ENCODE data around the gene SAMD8. TPM values are rescaled to one million over a fixed set of nuclear protein-coding genes. Genes with fewer than 3 reads are reported as not detected.
A peak's percentile ranks its signal among the peaks of the same experiment; 100 is the strongest.

The SAMD8 gene
- 29.6 TPM for total RNA-seq

GRCh38 chr10:75111365-75111906, at the start of gene SAMD8:
Gene SAMD8 (plus strand): TSS chr10:75111656. CDS start chr10:75150529, 38,873 bp downstream.
- peak; percentile 90 for ATAC-seq

DNA sequence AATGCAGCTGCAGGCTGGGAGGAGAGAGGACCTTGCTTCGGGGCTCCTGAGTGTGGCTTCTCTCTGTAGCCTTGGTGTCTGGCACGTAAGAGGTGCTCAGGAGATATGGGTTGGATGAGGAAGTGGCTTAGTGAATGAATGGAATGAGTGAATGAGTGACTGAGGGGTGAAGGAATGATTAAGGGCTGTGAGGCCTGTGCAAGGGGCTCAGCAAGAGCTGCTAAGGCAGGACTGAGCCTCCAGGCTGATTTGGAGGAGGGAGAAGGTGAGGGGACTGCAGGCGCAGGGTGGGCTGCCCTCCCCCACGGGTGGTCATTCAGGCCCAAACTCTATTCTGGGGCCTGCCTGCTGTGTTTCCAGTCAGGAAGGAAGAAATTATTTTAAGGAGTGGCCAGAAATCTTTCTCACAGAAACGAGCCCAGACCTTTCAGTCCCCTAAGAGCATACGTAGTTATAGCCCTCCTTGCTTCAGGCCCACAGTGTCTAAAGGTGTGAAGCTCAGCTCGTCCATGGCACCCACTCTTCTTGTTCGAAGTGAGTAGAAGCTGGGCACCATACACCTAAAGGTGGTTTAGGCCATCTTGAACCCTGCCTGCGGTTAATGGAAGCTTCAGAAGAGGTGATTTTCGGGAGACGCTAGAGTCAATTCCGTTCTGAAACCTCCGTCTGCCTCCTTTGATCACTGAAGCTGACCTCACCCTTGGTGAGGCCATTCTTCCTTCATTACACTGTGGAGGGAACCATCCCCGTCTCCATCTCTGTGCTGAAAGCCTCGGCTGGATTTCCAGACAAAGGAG, 49.5 kb upstream of the SAMD8 start:
- peak; percentile 31 for ATAC-seq

DNA sequence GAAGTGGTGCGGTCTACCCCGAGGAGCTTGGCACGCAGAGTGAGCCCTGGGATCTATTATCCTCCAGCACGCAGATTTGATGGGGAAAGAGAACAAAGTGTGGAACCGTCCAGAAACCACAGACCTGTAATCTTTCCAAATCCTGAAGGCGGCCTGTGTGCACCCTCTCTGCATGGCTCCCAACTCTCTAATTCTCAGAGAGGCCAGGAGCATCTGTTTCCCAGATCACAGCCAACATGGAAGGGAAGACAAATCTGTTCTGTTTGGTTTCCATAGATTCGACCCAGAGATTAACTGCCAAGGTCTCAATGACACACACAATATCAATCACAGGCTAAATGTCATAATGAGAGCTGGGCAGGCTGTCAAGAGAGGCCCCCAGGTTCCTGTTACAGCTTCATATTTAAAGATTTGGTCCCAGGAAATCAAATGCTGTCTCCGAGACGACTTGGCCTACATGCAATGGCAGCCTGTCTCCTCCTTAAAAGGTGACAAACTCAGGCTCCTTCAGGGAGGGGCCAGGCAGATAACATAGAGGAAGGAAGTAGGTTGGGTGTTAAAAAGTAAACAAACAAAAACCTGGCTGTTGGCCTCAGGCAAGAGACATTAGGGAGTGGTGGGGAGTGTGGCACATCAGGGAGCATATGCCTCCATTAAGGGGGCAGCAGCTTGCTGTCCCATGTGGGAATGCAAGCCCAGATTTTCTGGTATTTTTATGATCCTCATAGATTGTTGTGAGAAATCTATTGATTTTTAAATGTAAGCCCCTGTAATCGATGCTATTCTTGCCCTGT, 48.8 kb upstream of the SAMD8 start:
- ATAC-seq, result peak; percentile 19

- no peak for ATAC-seq
Measured at GRCh38 chr10:75063461-75064230, 47.8 kb upstream of the SAMD8 start.

DNA sequence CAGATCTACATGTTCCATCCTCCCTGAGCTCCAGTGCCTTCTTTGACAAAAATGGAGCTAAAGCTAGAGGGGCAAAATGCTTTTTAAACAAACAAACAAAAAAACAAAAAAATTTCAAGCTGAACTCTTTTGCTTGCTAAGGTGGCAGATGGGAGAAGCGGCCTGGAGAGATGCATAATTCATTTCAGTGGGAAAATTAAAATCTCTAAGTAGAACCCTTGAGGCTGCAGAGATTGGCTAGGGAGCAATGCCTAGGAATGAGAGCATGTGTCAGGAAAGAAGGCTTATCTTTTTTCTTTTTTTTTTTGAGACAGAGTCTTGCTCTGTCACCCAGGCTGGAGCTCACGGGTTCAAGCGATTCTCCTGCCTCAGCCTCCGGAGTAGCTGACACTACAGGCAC, 46.4 kb upstream of the SAMD8 start:
- ATAC-seq, result no peak

GRCh38 chr10:75066271-75066670, 45.2 kb upstream of the SAMD8 start:
- no peak for ATAC-seq

DNA sequence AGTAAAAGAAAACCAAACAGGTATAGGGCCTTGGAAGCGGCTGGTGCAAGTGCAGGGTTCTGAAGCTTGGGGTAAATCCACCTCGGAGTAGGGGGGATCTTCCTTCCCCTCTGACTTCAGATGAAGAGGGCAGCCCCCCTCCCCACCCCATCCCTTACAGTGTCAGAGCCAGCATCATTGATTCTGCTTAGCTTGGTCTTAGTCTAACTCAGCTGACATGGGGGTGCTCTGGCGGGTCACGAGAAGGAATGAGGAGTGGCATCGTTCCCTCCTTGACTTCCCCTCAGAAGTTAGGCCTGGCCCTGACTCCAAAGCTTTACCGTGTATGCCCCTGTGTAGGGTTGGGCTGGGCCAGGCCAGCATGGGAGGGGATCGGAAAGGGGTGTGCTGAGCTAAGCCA, 44.2 kb upstream of the SAMD8 start:
- no peak for ATAC-seq

DNA sequence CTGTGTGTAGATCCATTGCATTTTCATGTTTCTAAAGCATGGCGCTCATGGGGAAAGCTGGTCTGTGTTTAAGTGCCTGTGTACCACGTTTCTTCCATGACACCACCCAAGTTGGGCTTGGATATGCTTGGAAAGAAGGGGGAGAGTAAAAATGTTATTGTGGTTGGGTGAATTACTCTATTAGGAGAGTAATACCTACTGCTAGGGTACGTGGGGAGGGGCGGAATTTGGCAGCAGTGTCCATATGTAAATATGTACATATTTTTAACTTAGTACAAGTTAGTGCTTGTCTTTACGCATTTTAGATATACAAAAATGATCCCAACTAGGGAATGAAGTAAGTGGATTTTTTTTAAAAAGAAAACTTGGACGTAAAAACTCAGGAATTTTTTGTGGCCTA, 42.9 kb upstream of the SAMD8 start:
- ATAC-seq, result no peak

DNA sequence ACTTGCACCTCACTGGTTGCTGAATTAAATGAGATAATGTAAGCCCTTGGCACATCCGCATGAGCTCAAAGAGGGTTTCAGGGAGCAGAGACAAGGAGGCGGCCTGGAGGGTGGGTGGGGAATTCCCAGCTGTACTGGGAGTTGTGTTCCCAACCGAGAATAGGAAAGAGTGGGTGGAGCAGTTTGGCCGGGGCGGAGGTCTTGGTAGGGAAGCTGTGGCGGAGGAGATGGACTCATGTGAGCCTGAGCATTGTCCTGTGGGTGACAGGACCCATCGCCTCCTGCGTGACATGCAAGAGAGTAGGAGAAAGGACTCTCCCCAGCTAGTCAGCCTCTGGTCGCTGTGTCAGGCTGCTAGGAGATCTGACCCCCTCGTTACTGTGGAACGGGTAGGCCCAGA, 41.0 kb upstream of the SAMD8 start:
- ATAC-seq, result no peak

DNA sequence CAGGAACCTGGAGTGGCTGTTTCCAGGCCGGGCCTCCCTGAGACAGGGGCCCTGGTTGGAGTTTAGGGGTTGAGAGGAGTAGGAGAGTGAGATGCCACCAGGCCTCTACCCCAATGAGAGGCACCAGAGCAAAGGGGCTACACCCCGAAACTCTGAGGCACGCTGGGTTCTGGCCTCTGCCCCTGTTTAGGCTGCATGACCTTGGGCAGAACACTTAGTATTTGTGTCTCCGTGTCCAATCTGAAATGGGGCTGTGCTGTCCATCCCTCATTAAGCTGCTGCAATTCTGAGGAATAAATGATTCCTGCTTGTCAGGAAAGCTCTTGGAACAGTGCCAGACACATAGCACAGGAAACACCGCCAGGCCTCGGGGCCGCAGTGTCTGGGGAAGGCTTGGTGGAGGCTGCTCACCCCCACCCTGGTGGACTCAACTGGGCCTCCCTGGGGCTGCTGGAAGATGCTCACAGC, 40.5 kb upstream of the SAMD8 start:
- no peak for ATAC-seq

DNA sequence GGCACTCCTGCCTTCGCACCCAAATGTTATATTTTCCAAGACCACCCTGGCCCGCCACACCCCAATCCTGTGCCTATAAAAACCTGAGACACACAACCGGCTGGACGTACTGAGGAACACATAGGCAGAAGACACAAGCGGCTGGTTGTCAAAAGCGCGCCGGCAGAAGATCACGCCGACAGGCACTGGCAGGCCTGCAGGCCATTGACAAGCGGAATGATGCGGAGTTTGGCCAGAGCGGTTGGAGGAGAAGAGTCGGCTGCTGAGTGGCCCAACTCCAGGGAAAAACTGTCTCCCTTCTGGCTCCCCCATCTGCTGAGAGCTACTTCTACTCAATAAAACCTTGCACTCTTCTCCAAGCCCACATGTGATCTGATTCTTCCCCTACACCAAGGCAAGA, 39.7 kb upstream of the SAMD8 start:
- ATAC-seq, result no peak

DNA sequence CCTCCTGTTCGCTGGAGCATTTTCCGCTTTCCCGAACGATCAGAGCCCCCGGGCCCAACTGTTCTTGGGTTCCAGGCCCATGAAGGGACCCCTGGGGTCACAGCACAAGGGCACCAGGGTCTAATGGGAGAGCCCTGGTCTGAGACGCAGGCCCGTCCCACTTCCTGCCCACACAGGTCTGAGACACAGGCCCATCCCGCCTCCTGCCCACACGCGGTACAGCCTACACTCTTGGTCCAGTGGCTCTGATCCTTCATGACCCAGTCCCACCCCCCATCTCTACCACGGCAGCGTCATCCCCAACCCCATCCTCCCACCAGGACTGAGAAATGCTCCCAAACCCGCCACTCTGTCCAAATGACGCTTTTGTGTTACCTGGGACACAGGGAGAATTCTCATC, 38.7 kb upstream of the SAMD8 start:
- ATAC-seq, result no peak

GRCh38 chr10:75073442-75073841, 38.0 kb upstream of the SAMD8 start:
- no peak for ATAC-seq

DNA sequence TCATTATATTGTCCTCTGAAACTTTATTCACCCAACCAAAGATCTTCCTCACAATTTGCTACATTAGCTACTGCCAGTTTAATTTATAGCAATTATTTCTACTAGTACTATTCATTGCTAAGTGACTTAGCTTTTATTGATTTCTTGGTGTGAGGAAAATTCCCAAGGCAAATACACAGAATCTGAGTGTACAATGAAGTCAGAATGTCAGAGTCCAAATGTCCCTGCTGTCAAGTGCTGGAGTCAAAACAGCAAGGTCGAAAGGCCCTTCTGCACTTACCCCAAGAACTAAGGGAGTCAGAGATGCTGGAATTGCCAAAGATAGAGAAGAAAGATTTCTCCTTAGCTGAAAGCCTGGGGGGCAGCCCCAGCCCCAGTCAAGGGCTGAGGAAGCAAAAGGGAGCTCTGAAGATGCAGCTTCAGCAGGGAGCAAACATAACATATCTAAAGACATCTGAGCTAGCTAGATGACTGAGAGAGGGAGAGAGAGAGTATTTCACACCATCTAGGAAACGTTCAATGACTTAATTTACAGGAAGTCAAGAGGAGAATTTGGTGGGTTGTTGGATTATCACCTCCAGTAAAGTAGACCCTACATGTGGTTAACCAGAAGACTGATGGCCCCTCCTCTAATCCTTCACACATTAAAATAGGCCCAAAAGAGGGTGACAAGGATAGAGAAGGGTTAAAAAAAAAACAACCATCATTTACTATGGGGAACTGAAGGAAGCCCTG, 36.6 kb upstream of the SAMD8 start:
- ATAC-seq, result no peak

DNA sequence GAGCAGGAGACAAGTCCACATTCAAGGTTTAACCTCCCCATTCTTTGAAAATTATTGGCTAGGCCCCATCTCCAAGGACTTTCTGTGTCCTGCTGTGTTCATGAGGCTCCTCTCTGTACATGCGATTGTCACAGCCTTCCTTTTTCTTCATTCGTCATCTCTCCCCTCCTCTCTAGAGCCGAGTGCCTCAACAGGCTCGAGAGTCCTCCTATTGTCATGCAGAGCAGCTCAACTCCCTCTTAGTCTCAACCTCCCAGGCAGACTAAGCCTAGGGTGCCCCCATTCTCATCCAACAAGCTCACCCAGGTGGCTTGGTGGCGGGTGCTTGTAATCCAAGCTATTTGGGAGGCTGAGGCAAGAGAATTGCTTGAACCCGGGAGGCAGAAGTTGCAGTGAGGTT, 35.1 kb upstream of the SAMD8 start:
- no peak for ATAC-seq

DNA sequence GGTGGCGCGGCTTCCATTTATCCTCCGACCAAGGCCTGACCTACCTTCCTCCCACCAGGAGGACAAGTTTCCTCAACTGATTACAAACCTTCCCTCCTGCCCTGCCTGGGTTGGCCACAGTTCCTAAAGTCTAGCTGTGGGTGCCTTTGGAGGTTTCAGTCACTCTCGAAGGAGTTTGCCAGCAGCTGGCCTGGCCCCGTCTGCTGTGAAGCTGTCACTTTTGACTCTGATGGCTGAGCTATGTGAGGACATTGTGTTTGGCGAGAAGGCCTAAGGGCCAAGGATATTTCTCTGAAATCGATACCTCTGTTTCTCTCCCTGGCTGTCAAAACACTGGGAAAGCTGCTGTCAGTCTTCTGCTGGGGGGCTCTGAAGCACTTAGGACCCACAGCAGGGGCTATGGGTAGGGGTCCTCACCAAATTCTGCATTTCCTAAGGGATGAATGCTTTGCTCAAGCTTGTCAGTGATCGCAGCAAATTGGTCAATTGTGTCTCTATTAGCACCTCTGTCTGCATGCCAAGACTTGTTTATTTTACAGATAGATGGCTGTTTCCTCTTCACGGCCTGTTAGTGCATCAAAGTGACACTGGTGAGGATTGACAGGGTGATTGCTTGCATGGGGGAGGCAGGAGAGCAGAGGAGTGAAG, 31.9 kb upstream of the SAMD8 start:
- ATAC-seq, result no peak

DNA sequence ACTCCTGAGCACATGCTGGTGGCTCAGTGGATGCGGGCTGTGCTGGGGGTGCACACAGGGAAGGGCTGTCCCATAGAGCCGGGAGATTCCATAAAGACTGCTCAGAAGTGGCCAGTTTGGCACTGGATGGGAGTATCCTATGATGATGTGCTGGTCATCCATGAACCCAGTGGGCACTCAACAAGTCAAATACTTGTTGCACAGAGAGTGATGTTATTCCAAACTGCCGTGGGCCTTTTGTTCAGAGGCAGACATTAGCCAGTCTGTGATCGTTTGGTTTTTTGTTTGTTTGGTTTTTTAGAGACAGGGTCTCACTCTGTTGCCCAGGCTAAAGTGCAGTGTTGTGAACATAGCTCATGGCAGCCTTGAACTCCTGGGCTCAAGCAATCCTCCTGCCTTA, 30.9 kb upstream of the SAMD8 start:
- ATAC-seq, result no peak

GRCh38 chr10:75081379-75081778, 30.1 kb upstream of the SAMD8 start:
- peak; percentile 7 for ATAC-seq

DNA sequence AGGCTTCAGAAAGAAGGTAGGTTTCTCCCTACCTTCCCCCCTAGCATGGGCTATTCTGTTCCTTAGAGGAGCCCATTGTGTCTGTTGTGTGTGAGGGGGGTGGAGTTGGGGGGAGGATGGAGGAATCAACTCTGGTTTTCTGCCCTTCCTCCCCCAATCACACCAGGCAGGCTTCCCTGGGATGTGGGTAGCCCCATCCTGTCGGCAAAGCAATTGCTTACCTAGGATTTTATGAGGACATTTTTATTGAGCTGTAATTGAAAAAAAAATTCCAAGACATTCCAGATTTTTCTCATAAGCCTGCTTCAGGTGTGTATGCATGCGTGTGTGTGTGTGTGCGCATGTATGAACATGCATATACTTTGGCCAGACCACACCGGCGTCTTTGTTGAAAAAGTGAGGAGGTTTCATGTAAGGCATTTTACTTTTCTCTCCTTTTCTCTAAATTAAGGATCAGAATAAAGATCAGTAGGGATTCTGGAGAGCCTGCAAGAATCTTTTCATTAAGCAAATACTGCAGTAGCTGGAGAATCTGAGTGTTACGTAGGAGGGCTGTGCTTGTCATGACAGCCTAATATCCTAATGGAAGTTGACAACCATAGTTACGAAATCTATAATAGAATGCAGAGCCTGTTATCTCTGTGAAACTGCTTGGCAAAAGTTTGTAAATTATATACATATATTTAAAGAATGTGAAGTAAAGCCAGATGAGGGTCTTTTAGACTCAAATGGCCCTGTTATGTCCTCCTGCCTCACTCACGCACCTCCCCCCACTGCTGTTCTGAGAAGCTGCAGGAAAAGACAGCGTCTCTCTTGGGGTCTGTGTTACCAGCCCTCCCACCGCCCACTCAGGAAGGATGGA, 27.3 kb upstream of the SAMD8 start:
- no peak for ATAC-seq

DNA sequence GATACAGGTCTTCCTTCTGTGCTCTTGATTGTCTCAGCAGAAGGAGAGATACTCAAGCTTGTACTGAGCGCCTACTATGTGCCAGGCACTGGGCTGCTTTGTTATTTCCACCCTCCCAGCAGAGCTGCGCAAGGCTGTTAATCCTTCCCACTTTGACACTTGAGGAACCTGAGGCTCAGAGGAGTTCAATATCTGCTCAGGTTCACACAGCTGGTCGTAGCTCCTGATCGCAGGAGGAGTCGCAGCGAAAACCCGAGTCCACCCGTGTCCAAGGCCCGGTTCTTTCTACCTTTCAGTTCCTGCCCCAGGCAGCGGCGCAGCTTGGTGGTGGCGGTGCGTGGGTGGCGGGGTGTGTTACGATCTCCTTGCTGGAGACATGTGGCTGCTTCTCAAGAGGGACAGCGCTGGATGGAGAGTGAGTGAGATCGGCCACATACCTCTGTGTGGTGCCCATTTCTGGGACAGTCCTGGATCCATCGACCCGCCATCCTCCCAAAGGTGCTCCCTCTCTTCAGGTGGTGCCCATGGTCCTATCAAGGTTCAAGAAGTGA, 26.5 kb upstream of the SAMD8 start:
- ATAC-seq, result no peak

Measured in esophagus mucosa (tissue), 1 donor.